HS-27A (cell line): ENCODE data around the gene SV2A.
"Not testable (repeated sequence)": the region's sequence is repeated elsewhere in the genome, so short reads cannot be mapped to it uniquely, and the experiment has no call there.

Experiments
- DNase-seq: peaks from one replicate; pipeline ENCODE4 v3.0.0-alpha.2; 2012; ENCODE audit warnings: low read depth, missing footprints

Gene SV2A, protein sequence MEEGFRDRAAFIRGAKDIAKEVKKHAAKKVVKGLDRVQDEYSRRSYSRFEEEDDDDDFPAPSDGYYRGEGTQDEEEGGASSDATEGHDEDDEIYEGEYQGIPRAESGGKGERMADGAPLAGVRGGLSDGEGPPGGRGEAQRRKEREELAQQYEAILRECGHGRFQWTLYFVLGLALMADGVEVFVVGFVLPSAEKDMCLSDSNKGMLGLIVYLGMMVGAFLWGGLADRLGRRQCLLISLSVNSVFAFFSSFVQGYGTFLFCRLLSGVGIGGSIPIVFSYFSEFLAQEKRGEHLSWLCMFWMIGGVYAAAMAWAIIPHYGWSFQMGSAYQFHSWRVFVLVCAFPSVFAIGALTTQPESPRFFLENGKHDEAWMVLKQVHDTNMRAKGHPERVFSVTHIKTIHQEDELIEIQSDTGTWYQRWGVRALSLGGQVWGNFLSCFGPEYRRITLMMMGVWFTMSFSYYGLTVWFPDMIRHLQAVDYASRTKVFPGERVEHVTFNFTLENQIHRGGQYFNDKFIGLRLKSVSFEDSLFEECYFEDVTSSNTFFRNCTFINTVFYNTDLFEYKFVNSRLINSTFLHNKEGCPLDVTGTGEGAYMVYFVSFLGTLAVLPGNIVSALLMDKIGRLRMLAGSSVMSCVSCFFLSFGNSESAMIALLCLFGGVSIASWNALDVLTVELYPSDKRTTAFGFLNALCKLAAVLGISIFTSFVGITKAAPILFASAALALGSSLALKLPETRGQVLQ

GRCh38 chr1:149917571-149918144, at the start of gene SV2A:
Gene SV2A, minus strand, starts transcription at chr1:149917844. Its CDS starts 4,004 bp downstream, at chr1:149913840.
- DNase-seq: no peak

DNA sequence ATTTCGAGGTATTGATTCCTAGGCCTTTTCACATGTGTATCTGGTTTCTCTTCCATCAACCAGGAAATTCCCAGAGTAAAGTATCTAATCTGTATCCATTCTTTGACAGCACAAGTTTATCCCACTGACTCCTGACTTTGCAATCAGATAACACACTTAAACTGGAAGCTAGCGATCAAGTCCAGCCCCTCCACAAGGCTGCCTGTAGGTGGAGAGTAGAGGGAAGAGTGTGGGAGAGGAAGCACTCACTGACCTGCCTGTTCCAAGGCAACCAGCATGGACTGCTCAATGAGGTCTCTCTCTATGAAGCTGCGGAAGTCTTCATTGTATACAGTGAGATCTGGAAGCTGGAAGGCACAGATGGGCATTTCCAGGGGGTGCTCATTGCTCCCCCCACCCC, 49.4 kb upstream of the SV2A start:
- DNase-seq: no peak

DNA sequence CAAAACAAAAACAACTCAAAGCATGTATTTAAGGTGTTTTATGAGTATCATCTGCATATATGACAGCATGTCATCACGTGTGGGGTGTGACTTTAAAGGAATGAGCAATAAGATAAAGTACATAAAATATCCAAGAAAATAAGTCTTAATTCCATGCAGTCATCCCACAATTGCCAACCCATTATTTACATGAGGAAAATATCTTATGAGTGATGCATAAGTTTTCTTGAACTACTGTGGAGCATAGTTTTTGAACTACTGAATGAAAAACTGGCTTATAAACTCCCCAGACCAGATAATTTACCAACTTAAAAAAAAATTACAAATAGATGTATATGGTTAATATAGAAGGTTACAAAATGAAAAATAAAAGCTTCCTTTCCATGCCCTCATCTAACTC, 48.8 kb upstream of the SV2A start:
- DNase-seq: no peak

DNA sequence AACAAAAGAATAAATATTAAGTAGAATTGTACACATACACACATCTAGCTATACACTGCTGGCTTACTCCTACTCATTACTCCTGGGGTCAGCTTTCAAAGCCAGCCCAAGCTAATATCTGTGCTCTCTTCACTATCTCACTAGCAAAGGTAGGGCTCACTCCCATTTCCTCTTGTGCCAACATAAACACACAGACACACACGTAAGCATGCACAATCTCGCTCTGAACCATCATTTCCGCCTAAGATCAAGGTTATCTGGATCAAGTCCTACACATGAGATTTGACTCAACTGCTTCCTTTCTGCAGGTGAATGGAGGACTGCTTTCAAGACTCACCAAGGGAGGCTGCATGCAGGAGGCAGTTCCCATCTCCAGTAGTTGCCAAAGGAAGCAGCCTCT, 47.8 kb upstream of the SV2A start:
- DNase-seq: no peak

- DNase-seq: no peak
These were observed 45.7 kb upstream of the SV2A start for GRCh38 chr1:149963358-149963757.

DNA sequence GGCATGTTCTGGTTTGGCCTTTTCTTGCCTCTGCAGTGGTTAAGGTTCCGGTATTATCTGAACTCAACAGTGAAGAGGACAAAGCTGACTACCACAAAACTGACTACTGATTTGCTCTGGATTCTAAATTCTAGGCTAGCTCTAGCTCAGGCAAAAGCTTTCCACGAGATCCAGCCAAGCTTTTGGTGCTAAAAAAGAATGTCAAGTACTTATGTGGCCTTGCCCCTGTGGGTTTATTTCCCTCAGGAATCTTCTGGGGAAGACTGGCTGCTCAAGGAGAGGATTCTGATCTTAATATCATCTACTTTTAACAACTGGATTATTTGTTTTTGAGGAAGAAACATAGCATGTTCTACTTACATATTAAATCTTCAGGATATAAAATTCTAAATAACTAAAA, 45.1 kb upstream of the SV2A start:
- no peak for DNase-seq

GRCh38 chr1:149962039-149962647, 44.5 kb upstream of the SV2A start:
- peak; percentile 35 for DNase-seq

- DNase-seq: not testable (repeated sequence)
These were observed 39.9 kb upstream of the SV2A start for GRCh38 chr1:149957548-149957947.

GRCh38 chr1:149949911-149950310, 32.3 kb upstream of the SV2A start:
- no peak for DNase-seq

DNA sequence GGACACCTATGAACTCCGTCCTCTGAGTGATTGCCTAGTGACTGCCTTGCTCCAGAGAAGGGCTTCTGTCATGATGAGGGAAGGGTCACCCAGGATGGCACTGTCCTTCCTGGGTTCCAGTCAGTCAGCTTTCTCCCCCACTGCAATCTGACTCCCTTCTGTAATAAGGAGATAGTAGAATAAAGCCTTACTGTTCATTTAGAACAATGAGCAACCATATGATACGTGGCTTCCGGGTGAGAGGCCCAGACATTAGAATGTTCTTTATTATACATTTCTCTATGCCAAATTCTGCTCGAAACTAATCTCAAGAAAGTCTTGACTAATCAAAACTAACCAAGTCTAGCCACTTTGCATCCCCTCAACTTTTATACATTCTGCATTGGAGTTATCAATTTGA, 27.6 kb upstream of the SV2A start:
- DNase-seq: no peak

DNA sequence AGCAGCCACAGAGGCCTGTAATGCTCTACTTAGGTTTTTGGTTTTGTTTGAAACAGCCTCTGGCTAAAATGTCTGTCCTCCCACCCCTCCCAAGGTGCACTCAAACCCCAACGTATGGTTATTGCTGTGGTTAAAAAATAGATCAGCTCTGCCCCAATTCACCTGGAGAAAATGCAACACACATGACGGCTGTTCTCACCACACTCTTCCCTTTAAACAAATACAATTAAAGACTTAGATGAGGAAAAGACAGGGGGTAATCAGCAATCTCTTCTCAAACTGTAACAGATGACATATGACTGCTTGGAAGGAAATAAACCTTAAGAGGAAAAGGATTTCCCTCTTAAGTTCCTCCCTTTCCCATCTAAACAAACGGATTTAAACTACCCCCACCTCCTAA, 25.2 kb upstream of the SV2A start:
- no peak for DNase-seq

- DNase-seq: no peak
These were observed 24.6 kb upstream of the SV2A start for GRCh38 chr1:149942207-149942606.

DNA sequence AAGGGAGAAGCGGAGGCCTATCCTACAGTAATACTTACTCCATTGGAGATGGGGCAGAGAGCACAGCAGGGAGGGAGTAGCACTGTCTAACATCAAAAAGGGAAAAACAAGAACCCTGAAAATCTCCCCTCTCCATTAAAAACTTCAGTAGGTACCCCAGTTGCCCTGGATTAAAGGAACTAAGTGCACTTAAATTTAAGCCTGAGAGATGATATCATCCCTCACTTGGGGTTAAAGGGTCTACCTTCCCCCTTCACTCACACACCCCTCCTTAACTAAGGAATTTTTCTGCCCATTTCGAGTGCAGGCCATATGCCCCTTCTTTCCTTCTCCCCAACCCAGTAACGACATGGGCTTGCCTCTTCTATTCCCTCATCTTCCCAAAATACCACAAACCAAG, 22.8 kb upstream of the SV2A start:
- no peak for DNase-seq

DNA sequence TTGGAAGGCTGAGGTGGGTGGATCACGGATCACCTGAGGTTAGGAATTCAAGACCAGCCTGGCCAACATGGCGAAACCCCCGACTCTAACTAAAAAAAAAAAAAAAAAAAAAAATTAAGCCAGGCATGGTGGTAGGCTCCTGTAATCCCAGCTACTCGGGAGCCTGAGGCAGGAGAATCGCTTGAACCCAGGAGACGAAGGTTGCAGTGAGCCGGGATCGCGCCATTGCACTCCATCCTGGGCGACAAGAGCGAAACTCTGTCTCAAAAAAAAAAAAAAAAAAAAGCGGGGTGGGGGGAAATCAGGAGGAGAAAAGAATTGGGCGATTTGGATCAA, 21.0 kb upstream of the SV2A start:
- not testable (repeated sequence) for DNase-seq

GRCh38 chr1:149937759-149938158, 20.1 kb upstream of the SV2A start:
- no peak for DNase-seq

DNA sequence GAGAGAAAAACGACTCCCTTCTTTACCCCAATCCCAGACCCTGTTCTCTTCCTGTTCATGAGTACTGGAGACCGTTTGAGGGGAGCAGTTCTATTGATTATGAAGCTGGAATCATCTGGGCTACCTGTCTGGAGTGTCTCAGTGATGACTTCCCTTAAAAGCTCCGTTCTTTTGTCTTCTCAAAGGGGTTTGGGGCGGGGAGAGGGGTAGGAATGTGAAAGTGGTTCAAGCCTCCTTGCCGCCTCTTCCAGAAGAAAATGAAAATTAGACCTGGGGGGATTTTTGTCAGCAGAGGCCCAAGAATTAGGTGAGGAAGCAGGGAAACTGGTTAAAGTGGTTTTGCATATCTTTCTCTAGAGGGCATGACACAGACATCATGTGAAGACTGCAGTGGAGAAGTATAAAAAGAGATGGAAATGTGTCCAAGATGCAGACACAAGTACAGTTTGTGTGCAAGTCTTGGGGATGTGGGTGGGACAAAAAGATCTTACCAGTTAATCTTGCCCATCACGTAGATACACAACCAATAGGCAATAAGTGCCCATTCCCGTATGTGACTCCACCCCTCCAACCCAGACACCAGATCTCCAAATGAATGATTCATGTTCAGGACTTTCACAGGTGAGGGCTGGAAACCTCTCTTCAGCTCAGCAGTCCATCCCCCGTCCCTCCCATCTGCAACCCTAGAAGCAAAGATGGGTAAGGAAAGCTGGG, 19.5 kb upstream of the SV2A start:
- no peak for DNase-seq

DNA sequence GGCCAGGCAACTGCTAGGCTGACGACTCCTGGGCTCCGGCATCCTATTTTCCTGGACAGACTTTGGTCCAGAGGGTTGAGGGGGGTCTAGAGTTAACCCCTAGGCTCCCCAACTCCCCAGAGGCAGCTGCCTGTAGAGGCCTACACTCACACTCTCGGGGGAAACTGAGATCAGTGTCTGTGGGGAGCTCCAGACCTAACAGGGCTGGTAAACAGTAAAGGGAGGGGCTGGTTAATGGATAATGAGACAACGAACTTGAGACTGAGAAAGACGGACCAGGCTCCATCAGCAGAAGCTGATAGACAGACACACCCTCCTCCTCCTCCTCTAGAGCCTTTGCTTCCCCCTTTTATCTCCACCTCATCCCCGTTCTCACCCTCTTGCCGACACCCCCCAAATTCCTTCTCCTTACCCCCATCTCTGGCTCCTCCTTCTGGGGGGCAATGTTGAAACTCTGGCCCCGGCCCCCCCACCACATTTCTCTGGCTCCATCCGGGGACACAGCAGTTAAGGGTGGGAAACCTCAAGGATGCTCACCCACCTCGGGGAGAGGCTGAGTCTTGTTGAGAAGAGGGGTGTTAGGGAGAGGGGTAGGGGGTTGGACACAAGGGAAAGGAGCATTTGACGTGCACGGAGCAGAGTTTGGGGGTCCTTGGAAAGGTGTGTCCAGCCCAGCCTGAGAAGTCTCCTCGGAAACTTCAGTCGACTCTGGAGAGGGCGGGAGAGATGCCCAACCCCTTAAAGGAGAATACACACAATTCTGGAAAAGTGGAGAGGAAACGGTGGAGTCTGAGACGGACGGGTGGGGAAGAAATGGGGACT, 18.7 kb upstream of the SV2A start, which contains the start of gene MTMR11:
MTMR11 (minus strand) TSS at position 710 of the 822 bp plus-strand sequence; CDS start at position 478, 232 bp downstream.
- no peak for DNase-seq

GRCh38 chr1:149934356-149934755, 16.7 kb upstream of the SV2A start:
- no peak for DNase-seq

GRCh38 chr1:149933208-149933607, 15.6 kb upstream of the SV2A start:
- no peak for DNase-seq

DNA sequence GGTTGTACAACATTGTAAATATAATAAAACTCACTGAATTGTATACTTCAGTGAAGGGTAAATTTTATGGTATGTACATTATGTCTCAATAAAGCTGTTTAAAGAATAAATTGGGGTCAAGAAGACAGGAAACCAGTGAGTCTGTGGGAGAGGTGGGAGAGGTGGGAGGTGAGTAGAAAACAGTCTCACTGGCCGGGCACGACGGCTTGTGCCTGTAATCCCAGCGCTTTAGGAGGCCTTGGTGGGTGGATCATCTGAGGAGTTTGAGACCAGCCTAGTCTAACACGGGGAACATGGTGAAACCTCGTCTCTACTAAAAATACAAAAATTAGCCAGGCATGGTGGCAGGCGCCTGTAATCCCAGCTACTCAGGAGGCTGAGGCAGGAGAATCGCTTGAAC, 14.8 kb upstream of the SV2A start:
- no peak for DNase-seq

- no peak for DNase-seq
These were observed 13.7 kb upstream of the SV2A start for GRCh38 chr1:149931212-149931790.
